Neural progenitor cell (in vitro differentiated cells): Measurements from ENCODE around the gene FAM174B. TPM values are rescaled to one million over a fixed set of nuclear protein-coding genes. Genes with fewer than 3 reads are reported as not detected.

Source experiments
- DNase-seq: peaks from one replicate; pipeline ENCODE4 v3.0.0-alpha.2; 2016; ENCODE audit warnings: low spot score
- H2AFZ ChIP-seq: fragments of 200-600 bp; sonication (generic); replicated peaks from 2 replicates; pipeline ENCODE4 v1.6.1; 2016; ENCODE audit warnings: antibody characterized with exemption
- H3F3A ChIP-seq: fragments of 200-600 bp; sonication (generic); 2 replicates; pipeline ENCODE4 v1.6.1; 2016; ENCODE audit warnings: antibody characterized with exemption, low read depth
- H3K27ac ChIP-seq: fragments of 200-600 bp; sonication (generic); 2 replicates; pipeline ENCODE4 v1.5.1; 2016; ENCODE audit warnings: mild to moderate bottlenecking
- H3K27me3 ChIP-seq: fragments of 200-600 bp; sonication (generic); 2 replicates; pipeline ENCODE4 v1.6.1; 2016; ENCODE audit warnings: mild to moderate bottlenecking, moderate library complexity
- H3K36me3 ChIP-seq: fragments of 200-600 bp; sonication (generic); 2 replicates; pipeline ENCODE4 v1.5.1; 2016
- H3K4me1 ChIP-seq: fragments of 200-600 bp; sonication (generic); 2 replicates; pipeline ENCODE4 v1.6.1; 2016; ENCODE audit warnings: mixed run types
- H3K4me2 ChIP-seq: fragments of 200-600 bp; sonication (generic); 2 replicates; pipeline ENCODE4 v1.6.1; 2016
- H3K4me3 ChIP-seq: fragments of 200-600 bp; sonication (generic); 2 replicates; pipeline ENCODE4 v1.5.1; 2016
- H3K79me2 ChIP-seq: fragments of 200-600 bp; sonication (generic); 2 replicates; pipeline ENCODE4 v1.6.1; 2016; ENCODE audit warnings: low read depth
- H3K9ac ChIP-seq: fragments of 200-600 bp; sonication (generic); 2 replicates; pipeline ENCODE4 v1.6.1; 2016
- H3K9me3 ChIP-seq: fragments of 200-600 bp; sonication (generic); 2 replicates; pipeline ENCODE4 v1.5.1; 2016; ENCODE audit warnings: low read depth
- H4K20me1 ChIP-seq: fragments of 200-600 bp; sonication (generic); 2 replicates; pipeline ENCODE4 v1.6.1; 2016; ENCODE audit warnings: low read depth
- H3K27ac Mint-ChIP-seq: 3 replicates; pipeline ENCODE4 v1.8.0; 2021; ENCODE audit warnings: mixed read lengths
- H3K27me3 Mint-ChIP-seq: 2 replicates; pipeline ENCODE4 v1.8.0; 2022; ENCODE audit warnings: low read depth, mild to moderate bottlenecking, inconsistent platforms, moderate library complexity, mixed read lengths; ENCODE audit not compliant: insufficient read depth
- H3K36me3 Mint-ChIP-seq: 3 replicates; pipeline ENCODE4 v1.8.0; 2021; ENCODE audit warnings: mixed read lengths
- H3K4me1 Mint-ChIP-seq: 3 replicates; pipeline ENCODE4 v1.8.0; 2021; ENCODE audit warnings: mixed read lengths
- H3K4me3 Mint-ChIP-seq: 3 replicates; pipeline ENCODE4 v1.8.0; 2021; ENCODE audit warnings: mild to moderate bottlenecking, moderate library complexity, mixed read lengths
- H3K9me3 Mint-ChIP-seq: 3 replicates; pipeline ENCODE4 v1.8.0; 2020; ENCODE audit warnings: mixed read lengths
- EZH2 ChIP-seq: fragments of 200-600 bp; sonication (generic); IDR thresholded peaks from 2 replicates; pipeline ENCODE4 v1.6.1; 2017; ENCODE audit warnings: antibody characterized with exemption, mild to moderate bottlenecking, moderate library complexity
- EZH2phosphoT487 ChIP-seq: fragments of 200-600 bp; sonication (generic); IDR thresholded peaks from 2 replicates; pipeline ENCODE4 v1.6.1; 2017; ENCODE audit warnings: antibody characterized with exemption
- total RNA-seq: library from RNA; depleted of rRNA; stranded (reverse); fragments of >200 nt; gene quantifications from 2 replicates; pipeline ENCODE4 v1.2.3, GENCODE V29; 2015; ENCODE audit warnings: low replicate concordance
- TF ChIP-seq, protein P1 (sequence below): fragments of 200-600 bp; sonication (generic); IDR thresholded peaks from 2 replicates; pipeline ENCODE4 v1.5.1; 2017; ENCODE audit warnings: antibody characterized with exemption, mild to moderate bottlenecking

The FAM174B gene
- total RNA-seq, 1 donor from 2014 or later, result 8.6 TPM

GRCh38 chr15:92612891-92613290, 42.7 kb downstream of the FAM174B start:
- H3K27me3 ChIP-seq, result no peaks in the 10 kb centered on the region
- H3K9me3 ChIP-seq, result no peaks in the 10 kb centered on the region
- no peak overlapping the region for H3K27ac ChIP-seq
- no peak for DNase-seq
- H3K4me2 ChIP-seq, result no peak overlapping the region
- H2AFZ ChIP-seq, result no peak overlapping the region
- H3K9ac ChIP-seq, result no peak overlapping the region
- Mint-ChIP-seq H3K4me1 (peaks cover 26% of the 10 kb centered on the region), H3K27ac (no peak overlapping the region), H3K9me3 (no peaks in the 10 kb centered on the region), H3K27me3 (peaks cover 12% of the 10 kb centered on the region), H3K36me3 (peaks cover 3% of the 10 kb centered on the region), H3K4me3 (no peak overlapping the region)
- no peak overlapping the region for H3K4me3 ChIP-seq
- H3K36me3 ChIP-seq, result no peaks in the 10 kb centered on the region
- peaks cover 22% of the 10 kb centered on the region for H3K4me1 ChIP-seq
- no peaks in the 10 kb centered on the region for H3K79me2 ChIP-seq
- H4K20me1 ChIP-seq, result no peaks in the 10 kb centered on the region
- H3F3A ChIP-seq, result peaks cover 7% of the 10 kb centered on the region
- TF ChIP-seq EZH2, result no peak
- no peak for TF ChIP-seq EZH2phosphoT487
- TF ChIP-seq, protein P1, sequence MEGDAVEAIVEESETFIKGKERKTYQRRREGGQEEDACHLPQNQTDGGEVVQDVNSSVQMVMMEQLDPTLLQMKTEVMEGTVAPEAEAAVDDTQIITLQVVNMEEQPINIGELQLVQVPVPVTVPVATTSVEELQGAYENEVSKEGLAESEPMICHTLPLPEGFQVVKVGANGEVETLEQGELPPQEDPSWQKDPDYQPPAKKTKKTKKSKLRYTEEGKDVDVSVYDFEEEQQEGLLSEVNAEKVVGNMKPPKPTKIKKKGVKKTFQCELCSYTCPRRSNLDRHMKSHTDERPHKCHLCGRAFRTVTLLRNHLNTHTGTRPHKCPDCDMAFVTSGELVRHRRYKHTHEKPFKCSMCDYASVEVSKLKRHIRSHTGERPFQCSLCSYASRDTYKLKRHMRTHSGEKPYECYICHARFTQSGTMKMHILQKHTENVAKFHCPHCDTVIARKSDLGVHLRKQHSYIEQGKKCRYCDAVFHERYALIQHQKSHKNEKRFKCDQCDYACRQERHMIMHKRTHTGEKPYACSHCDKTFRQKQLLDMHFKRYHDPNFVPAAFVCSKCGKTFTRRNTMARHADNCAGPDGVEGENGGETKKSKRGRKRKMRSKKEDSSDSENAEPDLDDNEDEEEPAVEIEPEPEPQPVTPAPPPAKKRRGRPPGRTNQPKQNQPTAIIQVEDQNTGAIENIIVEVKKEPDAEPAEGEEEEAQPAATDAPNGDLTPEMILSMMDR, result no peak

- Histone ChIP-seq H3F3A (peaks cover 4% of the 10 kb centered on the region), H3K27ac (no peak overlapping the region), H3K36me3 (no peaks in the 10 kb centered on the region), H3K9ac (no peak overlapping the region), H3K9me3 (no peaks in the 10 kb centered on the region), H3K4me3 (no peak overlapping the region), H3K79me2 (no peaks in the 10 kb centered on the region), H4K20me1 (no peaks in the 10 kb centered on the region), H2AFZ (no peak overlapping the region), H3K4me1 (peaks cover 15% of the 10 kb centered on the region), H3K4me2 (no peak overlapping the region), H3K27me3 (no peaks in the 10 kb centered on the region)
- no peak overlapping the region for H3K4me3 Mint-ChIP-seq
- no peak overlapping the region for H3K27ac Mint-ChIP-seq
- H3K9me3 Mint-ChIP-seq, result no peaks in the 10 kb centered on the region
- no peak for DNase-seq
- peaks cover 3% of the 10 kb centered on the region for H3K36me3 Mint-ChIP-seq
- H3K27me3 Mint-ChIP-seq, result peaks cover 12% of the 10 kb centered on the region
- peaks cover 22% of the 10 kb centered on the region for H3K4me1 Mint-ChIP-seq
- TF ChIP-seq EZH2 (no peak), EZH2phosphoT487 (no peak)
- TF ChIP-seq, protein P1, result no peak
Measured at GRCh38 chr15:92611995-92612745, 43.4 kb downstream of the FAM174B start.

DNA sequence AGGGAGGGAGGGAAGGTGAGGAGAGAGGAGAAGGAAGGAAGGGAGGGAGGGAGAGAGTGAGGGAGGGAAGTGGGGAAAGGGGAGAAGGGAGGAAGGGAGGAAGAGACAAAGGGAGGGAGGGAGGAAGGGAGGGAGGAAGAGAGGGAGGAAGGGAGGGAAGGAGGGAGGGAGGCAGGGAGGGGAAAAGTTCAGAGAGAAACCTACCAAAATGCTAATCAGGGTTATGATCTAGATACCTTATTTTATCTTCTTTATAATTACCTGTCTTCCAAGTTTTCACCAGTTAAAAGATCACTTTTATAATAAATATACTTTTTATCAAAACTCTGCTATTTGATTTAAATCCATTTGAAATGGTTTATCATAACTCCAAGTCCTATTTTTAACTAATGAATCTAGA, 44.4 kb downstream of the FAM174B start:
- peaks cover 12% of the 10 kb centered on the region for H3K27me3 Mint-ChIP-seq

More for the DNA sequence above, 44.4 kb downstream of the FAM174B start:
- H3F3A ChIP-seq, result no peaks in the 10 kb centered on the region
- H3K36me3 ChIP-seq, result no peaks in the 10 kb centered on the region
- peaks cover 3% of the 10 kb centered on the region for H3K9me3 Mint-ChIP-seq
- no peak overlapping the region for H2AFZ ChIP-seq
- no peak overlapping the region for H3K9ac ChIP-seq
- H3K9me3 ChIP-seq, result no peaks in the 10 kb centered on the region
- H3K27ac Mint-ChIP-seq, result no peak overlapping the region
- no peak overlapping the region for H3K4me3 Mint-ChIP-seq
- peaks cover 20% of the 10 kb centered on the region for H3K4me1 Mint-ChIP-seq
- DNase-seq, result no peak
- H3K4me1 ChIP-seq, result peaks cover 10% of the 10 kb centered on the region
- H3K79me2 ChIP-seq, result no peaks in the 10 kb centered on the region
- H3K27me3 ChIP-seq, result no peaks in the 10 kb centered on the region
- H3K27ac ChIP-seq, result no peak overlapping the region
- no peak overlapping the region for H3K4me3 ChIP-seq
- no peaks in the 10 kb centered on the region for H4K20me1 ChIP-seq
- H3K4me2 ChIP-seq, result no peak overlapping the region
- peaks cover 1% of the 10 kb centered on the region for H3K36me3 Mint-ChIP-seq
- no peak for TF ChIP-seq EZH2phosphoT487
- TF ChIP-seq, protein P1, result no peak
- no peak for TF ChIP-seq EZH2
